MV-4-11 (cell line): ENCODE results near the gene TAF11L13.
"Not testable (repeated sequence)": the region's sequence is repeated elsewhere in the genome, so short reads cannot be mapped to it uniquely, and the experiment has no call there.

Source experiments
- DNase-seq: peaks from one replicate; lab custom pipeline; 2025; lab: John Stamatoyannopoulos, UW

Gene TAF11L13

DNA sequence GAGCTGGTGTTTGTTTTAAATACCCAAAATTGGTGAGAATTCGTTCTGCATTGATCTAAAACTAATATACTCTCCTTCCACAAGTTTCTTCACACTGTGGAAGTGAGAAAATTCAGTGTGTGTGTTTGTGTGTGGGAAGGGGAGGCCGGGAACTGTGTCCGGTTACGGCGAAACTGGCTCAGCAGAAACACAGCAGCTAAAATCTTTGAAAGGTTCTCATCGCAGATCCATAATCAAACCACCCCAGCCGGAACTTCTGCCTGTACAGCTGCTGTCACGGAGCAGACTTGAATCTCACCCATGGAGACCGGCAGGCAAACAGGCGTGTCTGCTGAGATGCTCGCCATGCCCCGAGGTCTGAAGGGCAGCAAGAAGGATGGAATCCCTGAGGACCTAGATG, at the start of gene TAF11L13:
TSS of gene TAF11L13 (plus strand) at position 301 of the 400 bp plus-strand sequence.
- DNase-seq, result not testable (repeated sequence)

DNA sequence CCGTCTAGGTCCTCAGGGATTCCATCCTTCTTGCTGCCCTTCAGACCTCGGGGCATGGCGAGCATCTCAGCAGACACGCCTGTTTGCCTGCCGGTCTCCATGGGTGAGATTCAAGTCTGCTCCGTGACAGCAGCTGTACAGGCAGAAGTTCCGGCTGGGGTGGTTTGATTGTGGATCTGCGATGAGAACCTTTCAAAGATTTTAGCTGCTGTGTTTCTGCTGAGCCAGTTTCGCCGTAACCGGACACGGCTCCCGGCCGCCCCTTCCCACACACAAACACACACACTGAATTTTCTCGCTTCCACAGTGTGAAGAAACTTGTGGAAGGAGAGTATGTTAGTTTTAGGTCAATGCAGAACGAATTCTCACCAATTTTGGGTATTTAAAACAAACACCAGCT, 46.2 kb upstream of the TAF11L13 start, which contains the start of gene TAF11L7:
TSS of gene TAF11L7 (minus strand) at position 101 of the 400 bp plus-strand sequence.
- not testable (repeated sequence) for DNase-seq

DNA sequence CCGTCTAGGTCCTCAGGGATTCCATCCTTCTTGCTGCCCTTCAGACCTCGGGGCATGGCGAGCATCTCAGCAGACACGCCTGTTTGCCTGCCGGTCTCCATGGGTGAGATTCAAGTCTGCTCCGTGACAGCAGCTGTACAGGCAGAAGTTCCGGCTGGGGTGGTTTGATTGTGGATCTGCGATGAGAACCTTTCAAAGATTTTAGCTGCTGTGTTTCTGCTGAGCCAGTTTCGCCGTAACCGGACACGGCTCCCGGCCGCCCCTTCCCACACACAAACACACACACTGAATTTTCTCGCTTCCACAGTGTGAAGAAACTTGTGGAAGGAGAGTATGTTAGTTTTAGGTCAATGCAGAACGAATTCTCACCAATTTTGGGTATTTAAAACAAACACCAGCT, 41.0 kb upstream of the TAF11L13 start, which contains the start of gene TAF11L8:
TSS of gene TAF11L8 (minus strand) at position 101 of the 400 bp plus-strand sequence.
- DNase-seq, result not testable (repeated sequence)

DNA sequence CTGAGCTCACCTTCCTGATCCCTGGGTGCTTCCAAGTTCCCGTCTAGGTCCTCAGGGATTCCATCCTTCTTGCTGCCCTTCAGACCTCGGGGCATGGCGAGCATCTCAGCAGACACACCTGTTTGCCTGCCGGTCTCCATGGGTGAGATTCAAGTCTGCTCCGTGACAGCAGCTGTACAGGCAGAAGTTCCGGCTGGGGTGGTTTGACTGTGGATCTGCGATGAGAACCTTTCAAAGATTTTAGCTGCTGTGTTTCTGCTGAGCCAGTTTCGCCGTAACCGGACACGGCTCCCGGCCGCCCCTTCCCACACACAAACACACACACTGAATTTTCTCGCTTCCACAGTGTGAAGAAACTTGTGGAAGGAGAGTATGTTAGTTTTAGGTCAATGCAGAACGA, 37.6 kb upstream of the TAF11L13 start, which contains the start of gene TAF11L9:
TSS of gene TAF11L9 (minus strand) at position 140 of the 400 bp plus-strand sequence.
- not testable (repeated sequence) for DNase-seq

DNA sequence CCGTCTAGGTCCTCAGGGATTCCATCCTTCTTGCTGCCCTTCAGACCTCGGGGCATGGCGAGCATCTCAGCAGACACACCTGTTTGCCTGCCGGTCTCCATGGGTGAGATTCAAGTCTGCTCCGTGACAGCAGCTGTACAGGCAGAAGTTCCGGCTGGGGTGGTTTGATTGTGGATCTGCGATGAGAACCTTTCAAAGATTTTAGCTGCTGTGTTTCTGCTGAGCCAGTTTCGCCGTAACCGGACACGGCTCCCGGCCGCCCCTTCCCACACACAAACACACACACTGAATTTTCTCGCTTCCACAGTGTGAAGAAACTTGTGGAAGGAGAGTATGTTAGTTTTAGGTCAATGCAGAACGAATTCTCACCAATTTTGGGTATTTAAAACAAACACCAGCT, 34.2 kb upstream of the TAF11L13 start, which contains the start of gene TAF11L10:
TSS of gene TAF11L10 (minus strand) at position 101 of the 400 bp plus-strand sequence.
- DNase-seq, result not testable (repeated sequence)

DNA sequence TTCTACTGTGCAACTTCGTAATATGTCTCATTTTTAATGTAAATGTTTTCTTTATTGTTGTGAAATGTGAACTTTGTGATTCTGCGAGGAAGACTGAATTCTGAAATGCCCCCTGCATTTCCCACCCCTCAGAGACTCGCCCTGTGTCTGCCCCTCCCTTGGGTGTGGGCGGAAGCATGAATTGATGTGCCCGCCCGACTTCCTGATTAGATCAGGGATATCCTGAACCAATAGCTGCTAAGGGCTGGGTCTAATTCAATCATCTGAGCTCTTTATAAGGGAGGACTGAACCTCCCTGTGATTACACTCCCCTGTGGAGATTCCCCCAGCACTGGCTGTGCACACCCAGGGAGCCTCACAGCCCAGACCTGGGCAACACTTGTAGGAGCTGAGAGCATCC, 28.0 kb upstream of the TAF11L13 start, which contains the start of gene TAF11L11:
TSS of gene TAF11L11 (plus strand) at position 304 of the 400 bp plus-strand sequence.
- DNase-seq, result not testable (repeated sequence)

DNA sequence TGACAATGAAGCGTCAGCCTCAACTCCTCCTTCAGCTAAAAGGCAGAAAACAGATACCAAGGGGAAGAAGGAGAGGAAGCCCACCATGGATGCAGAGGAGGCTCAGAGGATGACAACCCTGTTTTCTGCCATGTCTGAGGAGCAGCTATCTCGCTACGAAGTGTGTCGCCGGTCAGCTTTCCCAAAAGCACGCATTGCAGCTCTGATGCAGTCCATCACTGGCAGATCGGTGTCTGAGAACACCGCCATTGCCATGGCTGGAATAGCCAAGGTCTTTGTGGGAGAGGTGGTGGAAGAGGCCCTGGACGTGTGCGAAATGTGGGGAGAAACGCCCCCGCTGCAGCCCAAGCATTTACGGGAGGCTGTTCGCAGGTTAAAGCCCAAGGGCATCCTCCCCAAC, 26.9 kb upstream of the TAF11L13 start:
- DNase-seq, result no peak

DNA sequence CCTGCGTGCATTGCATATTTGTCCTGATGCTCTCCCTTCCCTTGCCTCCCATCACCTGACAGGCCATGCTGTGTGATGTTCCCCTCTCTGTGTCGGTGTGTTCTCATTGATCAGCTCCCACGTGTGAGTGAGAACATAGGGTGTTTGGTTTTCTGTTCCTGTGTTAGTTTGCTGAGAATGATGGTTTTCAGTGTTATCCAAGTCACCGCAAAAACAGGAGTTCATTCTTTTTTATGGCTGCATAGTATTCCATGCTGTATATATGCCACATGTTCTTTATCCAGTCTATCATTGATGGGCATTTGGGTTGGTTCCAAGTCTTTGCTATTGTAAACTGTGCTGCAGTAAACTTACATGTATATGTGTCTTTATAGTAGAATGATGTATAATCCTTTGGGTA, 24.4 kb upstream of the TAF11L13 start:
- DNase-seq, result not testable (repeated sequence)

DNA sequence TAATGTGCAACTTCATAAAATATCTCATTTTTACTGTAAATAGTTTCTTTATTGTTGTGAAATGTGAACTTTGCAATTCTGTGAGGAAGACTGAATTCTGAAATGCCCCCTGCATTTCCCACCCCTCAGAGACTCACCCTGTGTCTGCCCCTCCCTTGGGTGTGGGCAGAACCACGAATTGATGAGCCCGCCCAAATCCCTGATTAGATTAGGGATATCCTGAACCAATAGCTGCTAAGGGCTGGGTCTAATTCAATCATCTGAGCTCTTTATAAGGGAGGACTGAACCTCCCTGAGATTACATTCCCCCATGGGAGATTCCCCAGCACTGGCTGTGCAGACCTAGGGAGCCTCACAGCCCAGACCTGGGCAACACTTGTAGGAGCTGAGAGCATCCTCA, 21.8 kb upstream of the TAF11L13 start, which contains the start of gene TAF11L12:
TSS of gene TAF11L12 (plus strand) at position 301 of the 400 bp plus-strand sequence.
- DNase-seq, result not testable (repeated sequence)

DNA sequence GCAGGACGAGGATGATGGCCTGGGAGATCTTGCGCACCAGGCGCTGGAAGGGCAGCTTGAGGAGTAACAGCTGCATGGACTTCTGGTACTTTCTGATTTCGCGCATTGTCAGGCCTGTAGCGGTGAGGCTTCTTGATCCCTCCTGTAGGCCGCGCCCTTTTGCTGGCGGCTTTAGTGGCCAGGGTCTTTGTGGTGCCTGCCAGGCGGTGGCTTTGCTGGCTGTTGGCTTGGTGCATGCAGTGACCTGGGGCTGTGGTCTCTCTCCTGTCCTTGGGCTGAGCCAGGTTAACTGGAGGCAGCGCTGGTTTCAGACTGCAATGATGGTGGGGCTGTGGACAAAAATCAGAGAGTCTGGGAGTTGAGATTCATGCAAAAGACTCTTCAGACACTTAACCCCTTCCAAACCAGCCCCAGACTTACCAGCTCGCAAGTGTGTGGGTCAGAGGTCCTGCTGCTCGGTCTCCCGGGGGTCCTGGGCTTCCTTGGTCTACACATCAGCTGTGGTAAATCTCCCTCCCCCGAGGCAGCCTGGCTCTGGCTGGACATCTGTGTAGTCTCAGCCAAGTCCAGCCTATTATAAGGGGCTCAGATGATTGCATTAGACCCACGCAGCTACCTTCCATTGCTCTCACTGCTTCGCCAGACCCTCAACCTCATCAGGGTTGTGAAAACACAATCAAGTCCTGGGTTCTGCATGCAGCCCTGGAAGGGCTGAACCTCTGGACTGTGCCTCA, 16.8 kb upstream of the TAF11L13 start:
- no peak for DNase-seq

DNA sequence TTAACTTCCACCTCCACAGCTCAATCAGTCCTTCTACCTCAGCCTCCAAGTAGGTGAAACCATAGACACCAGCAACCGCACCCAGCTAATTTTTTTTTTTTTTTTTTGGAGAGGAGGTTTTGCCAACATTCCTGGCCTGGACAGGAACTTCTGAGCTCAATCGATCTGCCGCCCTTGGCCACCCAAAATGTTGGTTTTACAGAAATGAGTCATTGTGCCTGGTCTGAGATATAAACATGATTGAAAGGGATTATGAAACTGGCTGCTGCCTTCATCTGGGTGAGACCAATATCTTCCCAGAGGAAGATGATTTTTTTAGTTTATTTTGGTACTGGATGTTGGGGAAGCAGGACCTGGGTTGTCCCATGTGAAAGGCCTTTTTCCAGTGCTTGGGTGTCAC, 12.5 kb upstream of the TAF11L13 start:
- no peak for DNase-seq

DNA sequence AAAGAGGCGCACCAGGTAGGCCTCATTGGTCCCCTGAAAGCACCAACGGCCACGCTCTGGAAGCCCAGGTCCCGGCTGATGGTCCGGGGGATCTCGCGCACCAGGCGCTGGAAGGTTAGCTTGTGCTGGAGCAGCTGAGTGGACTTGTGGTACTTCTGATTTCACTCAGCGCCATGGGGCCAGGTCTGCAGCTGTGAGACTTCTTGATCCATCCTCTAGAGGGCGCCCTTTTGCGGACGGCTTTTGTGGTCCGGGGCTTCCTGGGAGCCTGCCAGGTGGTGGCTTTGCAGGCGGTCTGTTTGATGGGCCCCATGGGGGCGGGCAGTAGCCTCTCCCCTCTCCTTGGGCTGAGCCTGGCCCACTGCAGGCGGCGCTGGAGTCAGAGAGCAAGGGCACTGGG, 11.3 kb upstream of the TAF11L13 start:
- no peak for DNase-seq

DNA sequence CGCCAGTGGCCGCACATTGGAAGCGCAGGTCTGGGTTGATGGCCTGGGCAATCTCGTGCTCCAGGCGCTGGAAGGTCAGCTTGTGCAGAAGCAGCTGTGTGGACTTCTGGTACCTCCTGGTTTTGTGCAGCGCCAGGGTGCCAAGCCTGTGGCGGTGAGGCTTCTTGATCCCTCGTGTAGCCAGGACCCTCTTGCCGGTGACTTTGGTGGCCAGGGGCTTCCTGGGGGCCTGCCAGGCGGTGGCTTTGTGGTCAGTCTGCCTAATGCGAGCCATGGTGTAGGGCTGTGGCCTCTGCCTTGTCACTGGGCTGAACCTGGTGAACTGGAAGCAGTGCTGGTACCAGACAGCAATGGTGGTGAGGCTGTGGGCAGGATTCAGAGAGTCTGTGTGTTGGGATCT, 6.2 kb upstream of the TAF11L13 start:
- no peak for DNase-seq

DNA sequence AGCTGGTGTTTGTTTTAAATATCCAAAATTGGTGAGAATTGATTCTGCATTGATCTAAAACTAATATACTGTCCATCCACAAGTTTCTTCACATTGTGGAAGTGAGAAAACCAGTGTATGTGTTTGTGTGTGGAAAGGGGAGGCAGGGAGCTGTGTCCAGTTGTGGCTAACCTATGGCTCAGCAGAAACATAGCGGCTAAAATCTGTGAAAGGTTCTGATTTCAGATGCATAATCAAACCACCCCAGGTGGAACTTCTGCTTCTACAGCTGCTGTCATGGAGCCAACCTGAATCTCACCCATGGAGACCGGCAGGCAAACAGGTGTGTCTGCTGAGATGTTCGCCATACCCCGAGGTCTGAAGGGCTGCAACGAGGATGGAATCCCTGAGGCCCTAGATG, 2.3 kb downstream of the TAF11L13 start, which contains the start of gene TAF11L14:
TSS of gene TAF11L14 (plus strand) at position 301 of the 400 bp plus-strand sequence.
- DNase-seq, result no peak

DNA sequence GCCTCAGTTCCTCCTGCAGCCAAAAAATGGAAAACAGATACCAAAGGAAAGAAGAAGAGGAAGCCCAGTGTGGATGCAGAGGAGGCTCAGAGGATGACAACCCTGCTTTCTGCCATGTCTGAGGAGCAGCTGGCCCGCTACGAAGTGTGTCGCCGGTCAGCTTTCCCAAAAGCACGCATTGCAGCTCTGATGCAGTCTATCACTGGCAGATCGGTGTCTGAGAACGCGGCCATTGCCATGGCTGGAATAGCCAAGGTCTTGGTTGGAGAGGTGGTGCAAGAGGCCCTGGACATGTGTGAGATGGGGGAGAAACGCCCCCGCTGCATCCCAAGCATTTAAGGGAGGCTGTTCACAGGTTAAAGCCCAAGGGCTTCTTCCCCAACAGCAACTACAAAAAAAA, 17.3 kb downstream of the TAF11L13 start:
- not testable (repeated sequence) for DNase-seq

DNA sequence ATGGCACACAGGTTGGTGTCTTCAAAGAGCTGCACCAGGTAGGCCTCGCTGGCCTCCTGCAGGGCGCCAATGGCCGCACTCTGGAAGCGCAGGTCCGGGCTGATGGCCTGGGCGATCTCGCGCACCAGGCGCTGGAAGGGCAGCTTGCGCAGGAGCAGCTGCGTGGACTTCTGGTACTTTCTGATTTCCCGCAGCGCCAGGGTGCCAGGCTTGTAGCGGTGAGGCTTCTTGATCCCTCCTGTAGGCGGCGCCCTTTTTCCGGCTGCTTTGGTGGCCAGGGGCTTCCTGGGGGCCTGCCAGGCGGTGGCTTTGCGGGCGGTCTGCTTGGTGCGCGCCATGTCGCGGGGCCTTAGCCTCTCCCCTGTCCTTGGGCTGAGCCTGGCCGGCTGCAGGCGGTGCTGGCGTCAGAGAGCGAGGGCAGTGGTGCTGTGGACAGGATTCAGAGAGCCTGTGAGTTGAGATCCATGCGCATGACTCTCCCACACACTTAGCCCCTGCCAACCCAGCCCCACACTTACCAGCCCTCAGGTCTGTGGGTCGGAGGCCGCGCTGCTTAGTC, 23.4 kb downstream of the TAF11L13 start:
- not testable (repeated sequence) for DNase-seq

DNA sequence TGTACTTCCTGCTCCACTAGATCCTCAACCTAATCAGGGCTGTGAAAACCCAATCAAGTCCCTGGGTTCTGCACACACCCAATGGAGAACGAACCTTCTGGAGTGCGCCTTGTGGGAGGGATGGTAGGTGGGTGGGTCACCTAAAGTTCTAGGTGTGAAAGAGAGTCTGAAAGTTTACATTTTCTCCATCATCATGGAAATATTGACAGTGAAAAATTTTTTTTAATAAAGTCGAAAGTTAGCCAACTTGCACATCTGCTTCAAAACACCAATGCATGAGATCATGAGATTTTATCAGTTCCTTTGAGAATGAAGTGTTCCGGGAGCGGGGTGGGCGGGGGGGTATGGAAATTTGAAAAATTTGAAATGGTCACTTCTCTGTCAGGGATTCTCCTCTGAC, 24.0 kb downstream of the TAF11L13 start:
- DNase-seq, result no peak

DNA sequence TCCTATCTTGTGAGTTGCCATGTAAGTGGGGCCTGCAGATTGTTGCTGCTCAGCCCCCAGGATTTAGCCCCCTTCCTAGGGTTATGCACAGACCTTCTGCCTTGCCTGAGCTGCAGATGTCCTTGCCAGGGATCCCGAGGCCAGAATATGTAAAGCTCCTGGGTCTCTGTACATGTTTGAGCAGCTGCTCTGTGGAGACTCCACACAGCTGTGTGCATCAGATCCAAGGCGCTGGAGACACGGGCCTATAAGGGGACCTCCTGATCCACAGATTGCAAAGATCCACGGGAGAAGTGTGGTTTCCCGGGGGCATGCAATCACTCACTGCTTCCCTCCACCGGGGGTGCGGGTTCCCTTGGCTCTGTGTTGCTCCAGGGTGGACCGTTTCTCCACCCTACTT, 31.3 kb downstream of the TAF11L13 start:
- DNase-seq, result no peak

DNA sequence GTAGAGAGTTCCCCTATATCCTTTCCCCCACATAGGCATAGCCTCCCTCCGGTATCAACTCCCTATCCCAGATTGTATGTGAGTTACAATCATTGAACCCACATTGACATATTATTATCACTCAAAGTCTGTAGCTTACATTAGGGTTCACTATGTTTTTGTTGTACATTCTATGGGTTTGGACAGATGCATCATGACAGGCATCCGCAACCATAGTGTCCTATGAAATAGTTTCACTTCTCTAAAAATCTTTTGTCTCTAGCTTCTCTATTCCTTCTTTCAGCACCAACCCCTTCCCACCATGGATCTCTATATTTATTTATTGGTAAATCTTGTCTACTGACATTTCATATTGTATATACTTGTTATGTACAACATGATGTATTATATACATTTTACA, 33.9 kb downstream of the TAF11L13 start:
- peak; percentile 93 for DNase-seq

DNA sequence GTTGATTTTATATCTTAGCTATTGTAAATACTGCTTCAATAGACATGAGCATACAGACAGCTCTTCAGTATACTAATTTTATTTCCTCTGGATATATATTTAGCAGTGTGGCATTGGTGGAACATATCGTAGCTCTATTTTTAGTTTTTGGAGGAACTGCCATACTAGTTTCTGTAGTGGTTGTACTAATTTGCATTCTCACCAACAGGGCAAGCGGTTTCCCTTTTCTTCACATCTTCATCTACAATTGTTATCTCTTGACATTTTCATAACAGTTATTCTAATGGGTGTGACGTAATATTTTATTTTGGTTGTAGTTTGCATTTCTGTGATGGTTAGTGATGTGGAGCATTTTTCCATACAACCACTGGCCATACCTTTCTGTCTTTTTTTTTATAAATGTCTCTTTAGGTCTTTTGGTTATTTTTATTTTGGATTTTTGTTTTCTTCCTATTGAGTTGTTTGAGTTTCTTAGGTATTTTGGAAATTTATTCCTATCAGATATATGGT, 34.9 kb downstream of the TAF11L13 start:
- peak; percentile 92 for DNase-seq

DNA sequence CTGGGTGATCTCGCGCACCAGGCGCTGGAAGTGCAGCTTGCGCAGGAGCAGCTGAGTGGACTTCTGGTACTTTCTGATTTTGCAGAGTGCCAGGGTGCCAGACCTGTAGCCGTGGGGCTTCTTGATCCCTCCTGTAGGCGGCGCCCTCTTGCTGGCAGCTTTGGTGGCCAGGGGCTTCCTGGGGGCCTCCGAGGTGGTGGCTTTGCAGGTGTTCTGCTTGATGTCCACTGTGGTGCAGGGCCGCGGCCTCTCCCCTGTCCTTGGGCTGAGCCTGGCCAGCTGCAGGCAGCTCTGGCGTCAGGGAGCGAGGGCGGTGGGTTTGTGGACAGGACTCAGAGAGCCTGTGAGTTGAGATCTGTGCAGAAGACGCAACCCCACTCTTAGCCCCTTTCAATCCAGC, 38.5 kb downstream of the TAF11L13 start:
- DNase-seq, result no peak

DNA sequence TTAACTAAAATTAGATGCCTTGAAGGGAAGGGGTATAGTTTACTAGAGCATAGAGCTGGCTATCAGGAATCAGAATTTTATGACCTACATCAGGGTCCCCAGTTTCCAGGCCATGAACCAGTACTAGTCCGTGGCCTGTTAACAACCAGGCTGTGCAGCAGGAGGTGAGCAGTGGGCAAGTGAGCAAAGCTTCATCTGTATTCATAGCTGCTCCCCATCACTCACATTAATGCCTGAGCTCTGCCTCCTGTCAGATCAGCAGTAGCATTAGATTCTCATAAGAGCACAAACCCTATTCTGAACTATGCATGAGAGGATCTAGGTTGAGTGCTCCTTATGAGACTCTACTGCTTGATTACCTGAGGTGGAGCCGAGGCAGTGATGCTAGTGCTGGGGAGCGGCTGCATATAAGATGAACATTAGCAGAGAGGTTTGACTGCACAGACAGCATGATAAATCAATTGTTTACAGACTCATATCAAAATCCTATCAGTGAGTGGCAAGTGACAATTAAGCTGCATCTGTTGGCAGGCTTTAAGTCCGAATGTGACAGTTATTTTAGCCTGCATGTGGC, 47.0 kb downstream of the TAF11L13 start:
- no peak for DNase-seq
